Peyer's patch (tissue), 4 donors: ENCODE measurements around the gene TMEM39B.

Source experiments
- CTCF ChIP-seq, 6 experiments: fragments of 450-650 bp in 4 of 6; fragments of 200-600 bp in 2 of 6; sonication (generic) in 1 of 6; IDR thresholded peaks; one replicate each; pipeline ENCODE4 v1.5.1; 2017 to 2019; ENCODE audit warnings: antibody characterized with exemption in 6 of 6, mild to moderate bottlenecking in 3 of 6, moderate library complexity in 1 of 6
- POLR2A ChIP-seq, 2 donors: fragments of 450-650 bp; IDR thresholded peaks; one replicate each; pipeline ENCODE4 v1.5.1; 2017; ENCODE audit warnings: antibody characterized with exemption in 2 of 2, mild to moderate bottlenecking in 2 of 2, moderate library complexity in 2 of 2

GRCh38 chr1:32137111-32137510 lies 64.4 kb downstream of the TMEM39B start:
- TF ChIP-seq CTCF (IDR thresholded peaks at IDR 0.05) (no peak), POLR2A (IDR thresholded peaks at IDR 0.05) (no peak)
